Kidney tubule cell (primary cell): ENCODE results near the gene BRSK1.

ENCODE experiments used
- DNase-seq: peaks from one replicate; pipeline ENCODE4 v3.0.0-alpha.2; 2018; ENCODE audit warnings: low spot score

The BRSK1 gene

GRCh38 chr19:55253842-55254624 lies 29.8 kb upstream of the BRSK1 start:
- no peak for DNase-seq

GRCh38 chr19:55254625-55254977 lies 29.2 kb upstream of the BRSK1 start:
- DNase-seq = no peak

- peak; percentile 79 for DNase-seq
Measured at GRCh38 chr19:55255618-55256423, 28.0 kb upstream of the BRSK1 start.

- DNase-seq = no peak
Measured at GRCh38 chr19:55256562-55257460, 27.0 kb upstream of the BRSK1 start.

GRCh38 chr19:55257461-55258420 lies 26.1 kb upstream of the BRSK1 start:
- peak; percentile 38 for DNase-seq

- no peak for DNase-seq
Measured at GRCh38 chr19:55258476-55258827, 25.3 kb upstream of the BRSK1 start.

GRCh38 chr19:55258828-55259539 lies 24.8 kb upstream of the BRSK1 start, which contains the start of gene PPP6R1:
Gene PPP6R1, minus strand, starts transcription at chr19:55259017. Its CDS starts 11,914 bp downstream, at chr19:55247103.
- peak; percentile 100 for DNase-seq

GRCh38 chr19:55259540-55260210 lies 24.1 kb upstream of the BRSK1 start:
- DNase-seq = no peak

GRCh38 chr19:55261671-55262126 lies 22.1 kb upstream of the BRSK1 start:
- DNase-seq = no peak

- DNase-seq = no peak
Measured at GRCh38 chr19:55262359-55262758, 21.4 kb upstream of the BRSK1 start.

- no peak for DNase-seq
Measured at GRCh38 chr19:55264531-55264930, 19.3 kb upstream of the BRSK1 start.

- DNase-seq = no peak
Measured at GRCh38 chr19:55265173-55265572, 18.6 kb upstream of the BRSK1 start.

- no peak for DNase-seq
Measured at GRCh38 chr19:55265723-55266386, 17.9 kb upstream of the BRSK1 start.

- DNase-seq = no peak
Measured at GRCh38 chr19:55266404-55266803, 17.4 kb upstream of the BRSK1 start.

GRCh38 chr19:55266840-55267239 lies 17.0 kb upstream of the BRSK1 start:
- no peak for DNase-seq

GRCh38 chr19:55269299-55269698 lies 14.5 kb upstream of the BRSK1 start:
- no peak for DNase-seq

GRCh38 chr19:55270172-55270942 lies 13.4 kb upstream of the BRSK1 start:
- no peak for DNase-seq

- DNase-seq = no peak
Measured at GRCh38 chr19:55272142-55272541, 11.7 kb upstream of the BRSK1 start.
